Liver (tissue), 3 donors: Measurements from ENCODE around the gene GOLGA8M.
"Not testable (repeated sequence)": the region's sequence is repeated elsewhere in the genome, so short reads cannot be mapped to it uniquely, and the experiment has no call there.

ENCODE experiments used
- CTCF ChIP-seq: fragments of 150-350 bp; IDR thresholded peaks from 2 replicates; pipeline ENCODE4 v1.5.1; 2017; ENCODE audit warnings: improper control_type of control experiment, low read depth, low read length; ENCODE audit not compliant: missing input control
- FOXA1 ChIP-seq: IDR thresholded peaks from 2 replicates; pipeline ENCODE4 v1.6.1; 2016; ENCODE audit warnings: antibody characterized with exemption
- MAX ChIP-seq: IDR thresholded peaks from 2 replicates; pipeline ENCODE4 v1.6.1; 2016; ENCODE audit warnings: antibody characterized with exemption
- RXRA ChIP-seq, 2 donors: IDR thresholded peaks; 2 replicates each; pipeline ENCODE4 v1.6.1; 2017 to 2018; ENCODE audit warnings: antibody characterized with exemption in 2 of 2, mild to moderate bottlenecking in 1 of 2
- SP1 ChIP-seq: IDR thresholded peaks from 2 replicates; pipeline ENCODE4 v1.6.1; 2018; ENCODE audit warnings: antibody characterized with exemption, mild to moderate bottlenecking
- YY1 ChIP-seq: IDR thresholded peaks from 2 replicates; pipeline ENCODE4 v1.6.1; 2016; ENCODE audit warnings: antibody characterized with exemption, mild to moderate bottlenecking
- TF ChIP-seq, protein P1 (sequence below): IDR thresholded peaks from 2 replicates; pipeline ENCODE4 v1.6.1; 2016; ENCODE audit warnings: antibody characterized with exemption
- donor health status: healthy.
- donor health status: healthy.

DNA sequence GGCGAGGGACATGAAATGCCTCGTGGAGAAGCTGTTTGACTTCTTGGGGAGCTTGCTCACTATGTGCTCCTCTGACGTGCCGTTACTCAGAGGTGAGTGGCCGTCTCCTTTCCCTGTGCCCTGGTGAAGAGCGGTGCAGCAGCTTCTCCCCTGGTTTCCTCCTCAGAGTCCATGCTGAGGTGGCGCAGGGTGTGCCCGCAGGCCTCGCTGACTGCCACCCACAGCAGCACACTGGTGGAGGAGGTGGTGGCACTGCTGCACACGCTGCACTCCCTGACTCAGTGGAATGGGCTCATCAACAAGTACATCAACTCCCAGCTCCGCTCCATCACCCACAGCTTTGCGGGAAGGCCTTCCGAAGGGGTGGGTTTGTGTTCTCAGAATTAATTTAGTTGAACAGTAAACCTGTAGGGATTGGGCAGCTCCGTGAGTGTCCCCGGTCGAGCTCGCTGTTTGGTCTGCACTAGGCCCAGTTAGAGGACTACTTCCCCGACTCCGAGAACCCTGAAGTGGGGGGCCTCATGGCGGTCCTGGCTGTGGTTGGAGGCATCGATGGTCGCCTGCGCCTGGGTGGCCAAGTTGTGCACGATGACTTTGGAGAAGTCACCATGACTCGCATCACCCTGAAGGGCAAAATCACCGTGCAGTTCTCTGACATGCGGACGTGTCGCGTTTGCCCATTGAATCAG is 56.7 kb downstream of the GOLGA8M start:
- not testable (repeated sequence) for TF ChIP-seq YY1; FOXA1; CTCF; RXRA (IDR thresholded peaks at IDR 0.05); SP1; MAX
- TF ChIP-seq, protein P1, sequence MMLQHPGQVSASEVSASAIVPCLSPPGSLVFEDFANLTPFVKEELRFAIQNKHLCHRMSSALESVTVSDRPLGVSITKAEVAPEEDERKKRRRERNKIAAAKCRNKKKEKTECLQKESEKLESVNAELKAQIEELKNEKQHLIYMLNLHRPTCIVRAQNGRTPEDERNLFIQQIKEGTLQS, result not testable (repeated sequence)
